KMS-11 (cell line): Measurements from ENCODE around the gene MAST4.
"Not testable (repeated sequence)": the region's sequence is repeated elsewhere in the genome, so short reads cannot be mapped to it uniquely, and the experiment has no call there.

Experiments
- H2AFZ ChIP-seq: fragments of 200-600 bp; sonication (generic); 2 replicates; pipeline ENCODE4 v1.6.1; 2016; ENCODE audit warnings: antibody characterized with exemption, mixed run types, low read depth
- H3K27ac ChIP-seq: fragments of 200-600 bp; sonication (generic); 2 replicates; pipeline ENCODE4 v1.6.1; 2016; ENCODE audit warnings: mild to moderate bottlenecking, mixed run types
- H3K27me3 ChIP-seq: fragments of 200-600 bp; sonication (generic); 2 replicates; pipeline ENCODE4 v1.6.1; 2017; ENCODE audit warnings: mild to moderate bottlenecking, low read depth, mixed run types, moderate library complexity; ENCODE audit not compliant: insufficient read depth
- H3K36me3 ChIP-seq: fragments of 200-600 bp; sonication (generic); 2 replicates; pipeline ENCODE4 v1.6.1; 2017; ENCODE audit warnings: mild to moderate bottlenecking, mixed run types; ENCODE audit not compliant: insufficient read depth
- H3K4me1 ChIP-seq: fragments of 200-600 bp; sonication (generic); 2 replicates; pipeline ENCODE4 v1.6.1; 2016; ENCODE audit warnings: mild to moderate bottlenecking, low read depth, mixed run types; ENCODE audit not compliant: poor library complexity, severe bottlenecking
- H3K4me2 ChIP-seq: fragments of 200-600 bp; sonication (generic); 2 replicates; pipeline ENCODE4 v1.7.0; 2016; ENCODE audit warnings: mild to moderate bottlenecking, mixed run types
- H3K4me3 ChIP-seq: fragments of 200-600 bp; sonication (generic); IDR thresholded peaks from 2 replicates; pipeline ENCODE4 v1.6.1; 2017; ENCODE audit warnings: low read depth, low read length, mixed read lengths; ENCODE audit not compliant: insufficient read depth
- H3K79me2 ChIP-seq: fragments of 200-600 bp; sonication (generic); 2 replicates; pipeline ENCODE4 v1.6.1; 2016; ENCODE audit warnings: low read depth, mixed run types; ENCODE audit not compliant: insufficient read depth
- H3K9ac ChIP-seq: fragments of 200-600 bp; sonication (generic); 2 replicates; pipeline ENCODE4 v1.6.1; 2016; ENCODE audit warnings: mild to moderate bottlenecking, mixed run types
- H4K20me1 ChIP-seq: fragments of 200-600 bp; sonication (generic); 2 replicates; pipeline ENCODE4 v1.6.1; 2016; ENCODE audit warnings: mild to moderate bottlenecking, mixed run types; ENCODE audit not compliant: insufficient read depth
- CTCF ChIP-seq: fragments of 200-600 bp; sonication (generic); conservative IDR thresholded peaks from 2 replicates; pipeline ENCODE4 v1.6.1; 2017; ENCODE audit warnings: low read depth, mild to moderate bottlenecking, antibody characterized with exemption, low read length, moderate library complexity, mixed read lengths

MAST4 gene

GRCh38 chr5:66680804-66681203, 84.6 kb downstream of the MAST4 start:
- Histone ChIP-seq H3K9ac (no peak overlapping the region), H3K4me2 (no peak overlapping the region), H4K20me1 (no peaks in the 10 kb centered on the region), H3K4me3 (no peak overlapping the region), H3K36me3 (no peaks in the 10 kb centered on the region), H3K27ac (no peak overlapping the region), H3K4me1 (peaks cover 11% of the 10 kb centered on the region), H2AFZ (no peak overlapping the region), H3K79me2 (no peaks in the 10 kb centered on the region), H3K27me3 (no peaks in the 10 kb centered on the region)
- TF ChIP-seq CTCF, result peak; percentile 54; the same call in 1 of the 2 replicates

- no peak for TF ChIP-seq CTCF
- Histone ChIP-seq H3K27me3 (no peaks in the 10 kb centered on the region), H3K4me3 (no peak overlapping the region)
Observed at GRCh38 chr5:66684663-66685062, 88.5 kb downstream of the MAST4 start.

GRCh38 chr5:66689522-66690220, 93.5 kb downstream of the MAST4 start:
- no peaks in the 10 kb centered on the region for H3K27me3 ChIP-seq
- no peaks in the 10 kb centered on the region for H3K4me1 ChIP-seq
- no peak overlapping the region for H3K9ac ChIP-seq
- no peaks in the 10 kb centered on the region for H3K79me2 ChIP-seq
- no peak overlapping the region for H3K4me3 ChIP-seq
- no peak overlapping the region for H3K4me2 ChIP-seq
- H4K20me1 ChIP-seq, result no peaks in the 10 kb centered on the region
- no peak overlapping the region for H2AFZ ChIP-seq
- no peak for TF ChIP-seq CTCF
- H3K36me3 ChIP-seq, result no peaks in the 10 kb centered on the region
- H3K27ac ChIP-seq, result no peak overlapping the region

More at GRCh38 chr5:66684663-66685062, 88.5 kb downstream of the MAST4 start:
- no peak overlapping the region for H3K9ac ChIP-seq
- peaks cover 9% of the 10 kb centered on the region for H3K4me1 ChIP-seq
- H3K36me3 ChIP-seq, result no peaks in the 10 kb centered on the region
- H2AFZ ChIP-seq, result no peak overlapping the region
- no peak overlapping the region for H3K4me2 ChIP-seq
- H3K79me2 ChIP-seq, result no peaks in the 10 kb centered on the region
- H4K20me1 ChIP-seq, result no peaks in the 10 kb centered on the region
- no peak overlapping the region for H3K27ac ChIP-seq

- Histone ChIP-seq H3K27me3 (no peaks in the 10 kb centered on the region), H3K79me2 (no peaks in the 10 kb centered on the region), H3K27ac (no peak overlapping the region), H3K9ac (no peak overlapping the region), H3K4me3 (no peak overlapping the region), H3K4me1 (peaks cover 15% of the 10 kb centered on the region), H3K36me3 (no peaks in the 10 kb centered on the region), H3K4me2 (no peak overlapping the region), H4K20me1 (no peaks in the 10 kb centered on the region), H2AFZ (no peak overlapping the region)
- TF ChIP-seq CTCF, result no peak
Observed at GRCh38 chr5:66694036-66694435, 97.8 kb downstream of the MAST4 start.

GRCh38 chr5:66695840-66696239, 99.6 kb downstream of the MAST4 start:
- H3K4me2 ChIP-seq, H3K27ac ChIP-seq, H3K27me3 ChIP-seq, H4K20me1 ChIP-seq, H3K36me3 ChIP-seq, H3K9ac ChIP-seq, H3K4me3 ChIP-seq, H2AFZ ChIP-seq, H3K79me2 ChIP-seq: not testable (repeated sequence)
- H3K4me1 ChIP-seq, result peaks cover 33% of the 10 kb centered on the region
